Activated CD4-positive, CD25-positive, alpha-beta regulatory T cell (primary cell): ENCODE measurements around the gene MPST.
A peak's percentile ranks its signal among the peaks of the same experiment; 100 is the strongest.
"Not testable (repeated sequence)": the region's sequence is repeated elsewhere in the genome, so short reads cannot be mapped to it uniquely, and the experiment has no call there.

Source experiments
- DNase-seq, 4 experiments: peaks; one replicate each; lab custom pipeline; 2025; lab: John Stamatoyannopoulos, UW

MPST gene

DNA sequence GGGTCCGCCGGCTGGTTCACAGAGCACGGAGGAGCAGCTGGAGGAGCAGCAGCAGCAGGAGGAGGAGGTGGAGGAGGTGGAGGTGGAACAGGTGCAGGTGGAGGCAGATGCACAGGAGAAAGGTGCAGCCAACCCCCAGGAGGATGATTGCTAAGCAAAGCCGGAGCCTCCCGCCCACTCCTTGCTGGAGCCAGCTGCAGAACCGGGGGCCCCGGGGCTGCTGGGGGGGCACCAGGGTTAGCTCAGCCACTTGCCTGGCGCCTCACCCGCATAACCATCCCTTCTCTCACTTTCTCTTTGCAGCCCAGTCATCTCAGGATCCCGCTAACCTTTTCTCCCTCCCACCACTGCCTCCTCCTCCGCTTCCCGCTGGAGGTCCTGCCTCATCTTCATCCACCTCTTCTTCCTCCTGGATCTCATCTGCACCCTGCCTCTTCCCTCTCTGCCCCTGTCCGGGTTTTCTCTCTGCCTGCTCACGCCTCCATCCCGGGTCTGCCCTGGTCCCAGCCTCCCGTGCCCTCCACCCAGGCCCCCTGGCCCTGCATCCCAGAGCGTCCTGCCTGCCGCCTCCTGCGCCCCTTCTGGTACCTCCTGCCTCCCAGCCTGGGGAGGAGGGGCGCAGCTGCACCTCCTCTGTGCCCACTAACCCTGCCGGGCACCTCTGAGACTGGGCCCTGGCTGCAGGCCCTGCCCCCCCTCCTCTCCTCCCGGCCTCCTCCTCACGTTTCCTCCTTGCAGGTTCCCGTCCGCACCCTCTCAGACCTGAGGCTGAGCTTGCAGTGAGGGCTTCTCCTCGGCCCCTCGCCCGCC is 41.5 kb downstream of the MPST start:
- DNase-seq = no peak

DNA sequence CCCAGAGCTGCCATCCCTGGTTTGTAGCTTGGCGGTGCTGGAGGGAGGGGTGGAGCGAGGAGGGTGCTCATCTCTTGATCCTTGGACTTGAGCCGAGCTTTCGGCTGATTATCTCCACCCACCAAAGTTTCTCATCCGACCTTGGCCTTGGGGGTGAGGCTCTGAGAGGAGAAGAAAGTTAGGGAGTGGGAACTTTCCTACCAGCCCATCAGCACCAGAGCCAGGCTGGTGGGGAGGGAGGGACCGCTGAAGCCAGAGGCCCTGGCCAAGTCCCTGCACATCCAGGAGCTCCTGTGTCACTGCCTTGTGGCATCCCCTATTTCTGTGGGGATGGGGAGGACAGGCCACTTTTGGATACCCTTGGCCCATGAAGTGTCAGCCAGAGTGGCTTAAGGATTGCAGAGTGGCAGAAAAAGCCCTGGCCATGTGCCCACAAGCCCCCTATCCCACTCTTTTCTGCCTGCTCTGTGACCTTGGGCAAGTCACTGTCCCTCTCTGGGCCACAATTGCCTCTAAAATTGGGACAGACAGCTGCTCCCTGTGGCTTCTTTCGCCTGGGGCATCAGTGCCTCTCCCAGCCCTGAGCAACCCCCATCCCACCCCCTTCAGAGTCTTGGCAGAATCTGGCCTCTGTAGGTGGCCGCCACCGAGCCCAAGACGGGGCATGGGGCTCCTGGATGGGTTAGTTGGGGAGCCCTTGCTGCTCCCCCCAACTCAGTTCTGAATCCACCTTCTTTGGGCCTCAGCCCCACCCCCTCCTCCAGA is 42.3 kb downstream of the MPST start:
- no peak for DNase-seq

DNA sequence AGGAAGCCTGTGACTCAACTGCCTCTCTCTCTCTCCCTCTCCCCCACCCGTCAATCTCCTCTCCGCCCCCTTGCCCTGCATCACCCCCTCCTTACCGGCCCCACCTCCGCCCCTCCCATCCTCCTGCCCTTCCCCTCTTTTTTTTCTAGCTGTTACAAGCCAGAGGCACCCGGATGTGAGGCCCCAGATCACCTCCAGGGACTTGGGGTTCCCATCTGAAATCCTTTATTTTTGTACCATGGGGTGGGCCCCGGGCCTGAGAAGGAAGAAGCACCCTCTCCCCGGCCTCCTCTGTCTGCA is 42.8 kb downstream of the MPST start:
- DNase-seq = no peak

DNA sequence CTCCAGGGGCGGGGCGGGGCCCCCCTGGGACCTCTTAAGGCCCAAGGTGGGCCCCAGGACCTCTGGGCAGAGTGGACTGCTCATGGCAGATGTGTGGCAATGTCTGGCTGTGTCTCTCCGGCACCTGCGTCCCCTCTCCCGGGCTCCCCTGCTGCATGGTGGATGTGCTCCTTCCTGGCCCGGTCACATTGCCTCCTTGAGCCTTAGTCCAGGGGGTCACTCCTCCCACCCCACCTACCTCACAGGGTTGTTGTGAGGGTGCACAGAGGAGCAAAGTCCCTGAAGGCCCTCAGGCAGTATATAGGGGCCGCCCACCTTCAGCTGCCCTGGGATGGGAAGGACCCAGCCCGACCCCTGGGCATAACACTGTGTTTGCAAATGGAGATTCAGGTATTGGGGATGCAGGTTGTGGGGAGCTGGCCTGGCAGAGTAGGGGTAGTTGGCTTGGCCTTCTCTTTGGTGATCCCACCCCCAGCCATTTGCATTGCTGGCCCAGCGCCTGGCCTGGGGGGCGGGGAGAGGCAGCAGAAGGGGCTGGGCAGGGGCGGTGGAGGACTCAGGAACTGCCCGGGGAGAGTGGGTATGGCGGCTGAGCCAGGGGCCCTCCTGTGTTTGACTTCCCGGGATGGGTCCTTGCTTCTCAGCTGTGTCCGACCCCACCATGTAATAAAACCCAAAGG is 43.3 kb downstream of the MPST start:
- no peak for DNase-seq

DNA sequence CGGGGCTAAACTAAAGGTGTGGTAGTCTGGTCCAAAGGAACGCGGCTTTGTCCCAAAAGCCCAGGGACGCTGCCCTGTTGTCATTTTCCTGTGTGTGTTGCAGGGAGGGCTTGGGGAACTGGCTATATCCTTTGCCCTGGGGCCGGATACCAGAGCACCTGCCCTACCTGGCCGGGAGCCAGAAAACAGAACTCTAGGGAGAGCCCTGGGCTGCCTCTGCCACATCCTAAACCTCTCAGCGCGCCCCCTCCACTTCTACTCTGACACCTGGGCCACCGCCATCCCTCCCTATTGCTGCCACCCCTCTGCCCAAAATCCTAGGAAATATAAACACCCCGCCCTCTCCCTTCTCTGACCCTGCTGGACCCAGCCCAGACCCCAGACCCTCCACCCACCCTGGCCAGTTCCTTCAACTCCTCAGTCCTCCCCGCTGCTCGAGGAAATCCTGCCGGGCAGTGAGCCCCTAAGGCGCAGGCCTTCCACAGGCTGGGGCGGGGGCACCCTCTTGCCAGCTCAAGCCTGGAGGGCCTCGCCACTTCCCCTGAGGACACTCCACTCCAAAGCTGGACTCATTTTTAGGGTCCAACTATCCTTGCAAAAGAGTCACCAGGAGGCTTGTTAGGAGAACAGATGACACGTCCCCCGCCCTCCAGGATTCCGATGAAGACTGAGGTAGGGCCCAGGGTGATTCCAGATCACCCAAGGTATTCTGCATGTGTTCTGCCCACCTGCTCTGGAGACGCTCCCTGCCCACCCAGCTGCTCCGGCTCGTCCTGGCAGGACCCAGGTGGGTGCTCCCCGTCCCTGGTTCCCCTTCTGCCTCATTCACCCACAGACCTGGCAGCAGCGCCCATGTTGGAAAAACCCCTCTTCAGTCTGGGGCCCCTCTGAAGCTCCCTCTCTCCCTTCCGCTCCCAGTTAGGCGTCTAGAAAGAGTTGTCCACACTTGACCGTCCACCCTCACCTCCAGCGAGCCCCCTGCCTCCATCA is 44.2 kb downstream of the MPST start:
- DNase-seq = no peak

DNA sequence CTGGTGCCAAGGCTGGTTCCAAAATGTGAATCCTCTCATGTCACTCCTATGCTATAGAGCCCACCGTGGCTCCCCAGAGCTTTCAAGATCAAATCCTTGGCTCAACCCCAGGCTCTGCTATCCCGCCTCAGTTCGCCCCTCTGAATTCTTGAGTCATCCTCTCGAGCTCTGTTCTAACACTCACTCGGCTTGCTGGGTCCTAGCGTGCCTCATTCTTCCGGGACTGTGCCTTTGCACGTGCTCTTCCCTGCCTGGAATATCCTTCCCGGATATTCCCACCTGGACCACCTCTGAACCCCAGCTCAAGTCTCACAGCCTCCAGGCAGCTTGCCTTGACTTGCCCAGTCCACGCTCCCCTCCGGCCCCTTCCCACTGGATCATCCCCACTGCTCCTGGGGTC is 45.0 kb downstream of the MPST start:
- no peak for DNase-seq

DNA sequence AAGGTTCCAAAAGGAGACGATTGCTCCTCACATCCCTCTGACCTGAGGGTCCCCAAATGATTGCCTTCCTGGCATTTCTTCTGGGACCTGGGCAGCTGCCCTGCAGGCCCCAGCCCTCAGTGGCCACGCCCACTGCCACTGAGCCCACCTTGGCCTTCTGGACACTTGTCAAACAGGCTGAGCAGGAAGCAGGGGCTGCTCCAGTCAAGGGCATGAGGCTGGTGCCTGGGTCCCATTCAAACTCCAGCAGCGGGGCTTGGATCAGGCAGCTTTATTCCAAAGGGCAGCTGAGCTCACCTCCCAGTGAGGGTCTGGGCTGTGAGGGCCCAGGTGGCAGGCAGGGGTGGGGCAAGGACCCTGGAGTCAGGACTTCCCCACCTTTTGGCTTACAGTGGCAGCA is 45.6 kb downstream of the MPST start:
- no peak for DNase-seq

DNA sequence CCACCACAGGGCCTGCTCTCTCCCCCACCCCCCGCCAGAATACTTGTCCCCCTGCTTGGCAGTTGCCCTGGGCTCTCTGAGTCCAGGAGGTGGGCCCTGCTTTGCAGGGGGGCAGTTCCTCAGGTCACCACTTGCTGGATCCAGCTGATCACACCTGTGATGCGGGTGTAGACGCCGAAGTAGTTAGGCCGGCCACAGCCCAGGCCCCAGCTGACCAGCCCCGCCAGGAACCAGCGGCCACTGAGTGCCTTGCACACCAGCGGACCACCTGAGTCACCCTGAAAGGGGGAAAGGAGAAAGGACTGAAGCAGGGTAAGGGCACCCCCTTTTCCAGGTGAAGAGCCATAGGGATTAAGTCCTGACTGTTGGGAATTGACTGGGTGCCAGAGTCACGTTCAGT is 46.4 kb downstream of the MPST start:
- no peak for DNase-seq

DNA sequence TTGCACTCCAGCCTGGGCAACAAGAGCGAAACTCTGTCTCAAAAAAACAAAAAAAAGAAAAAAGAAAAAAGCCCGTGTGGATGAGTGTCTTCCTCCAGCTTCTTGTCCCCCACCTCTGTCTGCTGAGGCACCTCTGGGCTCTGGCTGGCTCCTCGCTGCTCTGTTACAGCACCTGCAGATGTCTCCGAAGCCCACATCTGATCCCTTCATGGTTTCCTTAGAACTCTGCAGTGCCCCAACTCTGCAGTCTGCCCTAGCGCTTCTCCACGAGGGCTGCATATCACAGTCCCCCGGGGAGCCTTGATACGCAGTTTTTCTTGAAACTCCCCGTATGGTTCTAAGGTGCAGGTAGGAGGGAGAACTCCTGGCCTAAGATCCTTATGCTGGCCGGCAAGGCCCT is 47.9 kb downstream of the MPST start:
- DNase-seq = no peak

DNA sequence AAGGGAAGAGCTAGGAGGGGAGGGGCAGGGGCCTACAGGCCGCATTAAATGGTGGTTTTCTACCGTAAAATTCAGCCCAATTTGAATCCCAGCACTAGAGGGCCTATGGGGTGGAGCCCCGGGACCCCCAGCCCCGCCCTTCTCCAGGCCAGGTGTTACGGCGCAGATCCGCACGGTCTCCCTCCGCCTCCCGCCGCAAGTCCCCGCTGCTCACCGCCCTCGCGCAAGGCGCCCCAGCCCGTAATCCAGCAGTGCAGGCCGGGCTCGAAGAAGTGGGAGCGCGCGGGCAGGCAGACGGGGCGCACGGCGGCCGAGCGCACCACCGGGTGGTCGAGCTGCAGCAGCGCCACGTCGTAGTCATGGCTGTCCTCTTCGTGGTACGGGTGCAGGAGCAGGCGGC is 49.3 kb downstream of the MPST start:
- DNase-seq = no peak

DNA sequence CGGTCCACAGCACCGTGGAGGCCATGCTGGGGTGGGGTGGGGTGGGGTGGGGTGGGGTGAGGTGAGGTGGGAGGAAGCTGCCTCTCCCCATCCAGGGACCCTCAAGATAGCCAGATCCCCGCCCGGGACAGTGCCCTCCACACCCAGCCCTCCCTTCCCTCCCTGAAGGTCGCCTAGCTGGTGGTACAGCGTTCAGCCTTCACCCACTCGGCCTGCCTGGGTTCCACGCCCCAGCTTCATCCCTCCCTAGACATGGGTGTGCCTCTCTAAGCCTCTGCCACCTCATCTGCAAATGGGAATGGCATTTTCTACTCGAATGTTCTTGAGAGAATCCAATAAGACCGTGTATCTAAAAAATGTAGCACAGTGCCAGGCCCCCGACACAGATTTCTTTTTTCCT is 49.8 kb downstream of the MPST start:
- no peak for DNase-seq

DNA sequence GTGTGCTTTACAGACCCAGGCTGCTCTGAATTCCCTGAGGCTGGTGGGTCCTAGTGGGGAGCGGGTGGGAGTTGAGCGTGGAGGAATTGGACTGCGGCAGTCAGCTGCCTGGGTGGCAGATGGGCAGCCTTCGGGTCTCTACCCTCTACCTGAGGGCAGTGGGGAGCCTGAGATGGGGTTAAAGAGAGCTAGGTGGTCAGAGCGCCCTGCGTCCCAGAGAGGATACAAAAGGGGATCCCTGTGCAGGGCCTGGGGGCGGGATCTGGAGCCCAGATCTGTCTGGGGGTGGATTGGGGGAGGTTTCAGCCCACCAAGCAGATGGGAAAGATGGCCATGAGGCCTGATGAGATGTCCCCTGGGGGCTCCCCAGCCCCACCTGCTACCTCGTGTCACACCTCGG is 50.2 kb downstream of the MPST start:
- no peak for DNase-seq

DNA sequence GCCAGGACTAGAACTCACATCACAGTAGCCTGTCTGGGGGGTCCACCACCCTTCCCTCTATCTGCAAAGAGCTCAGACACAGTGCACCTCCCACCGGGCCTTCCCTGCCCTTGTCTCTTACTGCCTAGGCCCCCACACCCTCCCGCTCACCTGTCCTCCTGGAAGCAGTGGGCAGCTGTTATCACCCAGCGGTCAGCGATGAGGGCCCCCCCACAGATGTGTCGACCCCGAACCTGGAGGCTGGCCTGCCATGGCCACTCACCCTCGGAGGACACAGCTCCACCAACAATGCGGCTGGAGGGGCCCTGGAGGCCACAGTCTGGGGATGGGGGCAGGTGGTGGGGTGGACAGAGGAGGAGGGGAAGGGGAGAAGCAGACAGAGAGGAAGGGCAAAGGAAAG is 50.8 kb downstream of the MPST start:
- no peak for DNase-seq

DNA sequence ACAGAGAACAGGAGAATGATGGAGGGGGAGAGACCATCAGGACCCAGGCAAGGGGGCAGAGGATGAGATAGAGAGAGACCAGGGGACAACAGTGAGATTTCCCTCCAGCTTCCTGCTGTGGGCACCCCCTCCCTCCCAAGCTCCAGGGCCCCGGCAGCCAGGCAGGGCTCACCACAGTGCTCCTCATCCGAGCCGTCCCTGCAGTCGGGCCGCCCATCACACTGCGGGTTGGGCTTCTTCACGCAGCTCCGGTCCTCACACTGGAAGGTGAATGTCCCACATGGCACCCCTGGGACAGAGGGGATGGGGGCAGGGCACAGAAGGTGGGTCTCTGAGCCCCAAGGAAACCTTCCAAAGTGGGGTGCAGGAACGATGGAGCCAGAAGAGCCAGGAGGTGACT is 51.2 kb downstream of the MPST start:
- no peak for DNase-seq

DNA sequence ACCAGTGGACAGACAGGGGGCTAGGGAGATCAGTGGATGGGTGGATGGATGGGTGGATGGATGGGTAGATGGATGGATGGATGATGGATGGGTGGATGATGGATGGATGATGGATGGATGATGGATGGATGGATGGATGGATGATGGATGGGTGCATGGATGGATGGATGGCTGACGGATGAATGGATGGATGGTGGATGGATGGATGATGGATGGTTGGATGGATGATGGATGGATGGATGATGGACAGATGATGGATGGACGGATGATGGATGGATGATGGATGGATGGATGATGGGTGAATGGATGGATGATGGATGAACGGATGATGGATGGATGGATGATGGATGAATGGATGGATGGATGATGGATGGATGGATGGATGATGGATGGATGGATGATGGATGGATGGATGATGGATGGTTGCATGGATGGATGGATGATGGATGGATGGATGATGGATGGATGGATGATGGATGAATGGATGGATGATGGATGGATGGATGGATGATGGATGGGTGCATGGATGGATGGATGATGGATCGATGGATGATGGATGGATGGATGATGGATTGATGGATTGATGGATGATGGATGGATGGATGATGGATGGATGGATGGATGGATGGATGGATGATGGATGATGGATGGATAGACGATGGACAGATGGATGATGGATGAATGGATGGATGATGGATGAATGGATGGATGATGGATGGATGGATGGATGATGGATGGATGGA is 52.5 kb downstream of the MPST start:
- DNase-seq = not testable (repeated sequence)

DNA sequence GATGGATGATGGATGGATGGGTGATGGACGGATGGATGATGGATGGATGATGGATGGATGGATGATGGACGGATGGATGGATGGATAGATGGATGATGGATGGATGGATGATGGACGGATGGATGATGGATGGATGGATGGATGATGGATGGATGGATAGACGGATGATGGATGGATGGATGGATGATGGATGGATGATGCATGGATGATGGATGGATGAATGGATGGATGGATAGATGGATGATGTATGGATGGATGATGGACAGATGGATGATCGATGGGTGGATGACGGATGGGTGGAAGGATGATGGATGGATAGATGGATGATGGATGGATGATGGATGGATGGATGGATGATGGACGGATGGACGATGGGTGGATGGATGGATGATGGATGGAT is 53.1 kb downstream of the MPST start:
- no peak for DNase-seq

DNA sequence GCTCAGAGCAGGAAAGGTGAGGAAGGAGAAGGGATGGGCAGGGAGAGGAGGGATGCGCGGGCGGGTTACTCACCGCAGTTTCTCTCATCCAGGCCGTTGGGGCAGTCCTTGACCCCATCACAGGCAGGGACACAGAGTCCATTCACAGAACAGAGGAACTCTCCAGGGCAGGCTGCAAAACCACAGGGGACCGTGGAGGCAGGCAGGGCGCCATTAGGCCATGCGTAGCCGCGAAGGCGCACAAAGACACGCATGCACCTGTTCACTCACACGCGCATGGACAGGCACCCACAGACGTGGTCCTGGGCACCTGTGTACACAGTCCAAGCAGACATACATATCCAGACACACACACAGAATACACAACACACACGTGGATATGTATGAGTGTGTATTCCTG is 55.0 kb downstream of the MPST start:
- DNase-seq = no peak

DNA sequence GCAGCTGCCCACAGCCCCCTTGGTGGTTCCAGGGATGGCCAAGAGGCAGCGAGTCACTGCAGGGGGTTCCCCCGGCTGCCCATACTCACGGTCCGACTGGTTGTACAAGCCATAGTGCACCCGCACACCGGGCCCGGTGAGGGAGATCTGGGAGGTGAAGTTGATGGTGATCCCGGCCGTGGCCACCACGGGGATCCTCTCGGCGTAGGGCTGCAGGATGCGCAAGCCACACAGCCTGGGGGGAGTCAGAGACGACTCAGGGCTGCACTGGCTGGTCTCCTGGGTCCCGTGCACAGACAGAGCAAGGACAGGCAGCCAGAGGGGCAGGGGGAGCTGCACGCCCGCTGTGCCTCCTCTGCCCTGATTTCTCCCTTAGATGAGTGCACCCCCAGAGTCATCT is 55.5 kb downstream of the MPST start:
- DNase-seq = no peak

DNA sequence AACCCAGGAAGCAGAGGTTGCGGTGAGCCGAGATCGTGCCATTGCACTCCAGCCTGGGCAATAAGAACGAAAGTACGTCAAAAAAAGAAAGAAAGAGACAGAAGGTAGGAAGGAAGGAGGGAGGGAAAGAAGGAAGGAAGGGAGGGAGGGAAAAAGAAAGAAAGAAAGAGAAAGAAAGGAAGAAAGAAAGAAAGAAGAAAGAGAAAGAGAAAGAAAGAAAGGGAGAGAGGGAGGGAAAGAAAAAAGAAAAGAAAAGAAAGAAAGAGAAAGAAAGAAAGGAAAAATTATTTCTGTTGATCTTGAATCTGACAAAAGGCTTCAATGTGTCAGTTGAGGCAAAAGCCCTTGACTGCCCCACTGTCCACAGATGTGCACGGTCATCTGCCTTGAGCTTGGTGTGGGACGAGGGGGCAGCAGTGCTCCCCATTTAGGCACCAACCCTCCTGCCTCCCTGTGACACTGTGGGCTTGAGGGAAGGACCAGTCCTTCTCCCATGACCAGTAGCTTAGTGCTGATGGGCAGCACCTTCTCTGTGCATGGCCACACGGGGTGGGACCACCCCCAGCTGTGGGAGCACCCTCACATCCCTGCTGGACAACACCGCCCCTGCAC is 56.4 kb downstream of the MPST start:
- no peak for DNase-seq

DNA sequence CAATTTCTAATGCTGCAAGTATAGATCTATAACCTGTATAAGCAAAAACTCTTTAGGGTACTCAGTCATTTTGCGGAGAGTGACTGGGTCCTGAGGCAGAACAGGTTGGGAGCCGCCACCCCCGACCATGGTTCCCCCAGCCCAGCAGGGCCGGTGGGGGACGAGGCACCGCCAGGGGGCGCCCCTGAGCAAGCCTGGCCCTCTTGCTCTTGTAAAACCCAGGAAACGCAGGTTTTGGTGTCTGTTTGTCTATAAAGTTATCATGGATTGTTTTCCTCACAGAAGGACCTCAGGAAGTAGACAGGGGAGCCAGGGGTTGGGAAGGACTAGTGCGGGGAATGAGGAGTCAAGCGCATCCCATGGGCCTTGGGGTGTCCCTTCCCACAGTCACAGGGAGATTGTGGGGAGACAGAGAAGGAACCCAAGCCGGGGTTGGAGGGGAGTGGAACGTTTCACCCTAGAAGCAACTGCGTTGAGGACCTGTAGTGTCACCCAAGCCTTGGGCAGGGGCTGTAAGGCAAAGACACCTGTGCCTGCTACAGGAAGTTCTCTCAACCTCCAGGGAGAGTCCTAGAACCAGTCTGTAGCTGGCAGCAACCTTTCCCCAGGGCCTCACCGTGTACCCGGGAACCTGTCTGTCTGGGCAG is 58.4 kb downstream of the MPST start:
- peak; percentile 74 to 91 (median 78) for DNase-seq
